H1 (cell line): ENCODE data around the gene GPBP1L1. TPM values are rescaled to one million over a fixed set of nuclear protein-coding genes. Genes with fewer than 3 reads are reported as not detected.

Experiments
- EGR1 ChIP-seq: IDR thresholded peaks from 2 replicates; pipeline ENCODE4 v1.6.1; 2011; ENCODE audit warnings: low read depth, low read length, borderline replicate concordance
- EP300 ChIP-seq, 2 experiments: IDR thresholded peaks; 1 replicate in 1 of 2; 2 replicates in 1 of 2; pipeline ENCODE4 v1.6.1; 2011 to 2012; ENCODE audit warnings: low read depth in 2 of 2, low read length in 2 of 2, mild to moderate bottlenecking in 2 of 2, borderline replicate concordance in 1 of 2, inconsistent platforms in 1 of 2, moderate library complexity in 1 of 2
- EZH2 ChIP-seq: fragments of 200-600 bp; sonication (generic); IDR thresholded peaks from 2 replicates; pipeline ENCODE4 v1.7.1; 2012; ENCODE audit warnings: low read depth, mild to moderate bottlenecking, moderate library complexity, low read length, inconsistent platforms; ENCODE audit not compliant: severe bottlenecking
- GTF2F1 ChIP-seq: IDR thresholded peaks from 2 replicates; pipeline ENCODE4 v1.6.1; 2012; ENCODE audit warnings: low read depth, low read length, improper control_type of control experiment, borderline replicate concordance
- HDAC2 ChIP-seq, 2 experiments: fragments of 300-600 bp in 1 of 2; sonication (generic) in 1 of 2; IDR thresholded peaks; 2 replicates each; pipeline ENCODE4 v1.6.1; 2011 to 2012; ENCODE audit warnings: low read depth in 2 of 2, low read length in 2 of 2, mild to moderate bottlenecking in 2 of 2, moderate library complexity in 2 of 2, borderline replicate concordance in 1 of 2, inconsistent platforms in 1 of 2
- KDM1A ChIP-seq: fragments of 200-600, 300-600 bp; sonication (generic); IDR thresholded peaks from 2 replicates; pipeline ENCODE4 v1.7.1; 2016; ENCODE audit warnings: mild to moderate bottlenecking, low read length, borderline replicate concordance
- KDM5A ChIP-seq: fragments of 200-600 bp; IDR thresholded peaks from 2 replicates; pipeline ENCODE4 v1.7.1; 2012; ENCODE audit warnings: mild to moderate bottlenecking, low read length, inconsistent platforms, mixed read lengths
- MAX ChIP-seq: IDR thresholded peaks from 2 replicates; pipeline ENCODE4 v1.6.1; 2012; ENCODE audit warnings: inconsistent platforms
- PHF8 ChIP-seq: fragments of 200-600 bp; sonication (generic); conservative IDR thresholded peaks from 2 replicates; pipeline ENCODE4 v1.7.1; 2012; ENCODE audit warnings: low read depth, mild to moderate bottlenecking, inconsistent platforms, low read length, moderate library complexity
- SUZ12 ChIP-seq: fragments of 200-600 bp; sonication (generic); IDR thresholded peaks from 2 replicates; pipeline ENCODE4 v1.6.1; 2012; ENCODE audit warnings: mild to moderate bottlenecking, inconsistent platforms, low read length, moderate library complexity, mixed read lengths
- TBP ChIP-seq: IDR thresholded peaks from 2 replicates; pipeline ENCODE4 v1.6.1; 2011; ENCODE audit warnings: low read depth, low read length, improper control_type of control experiment
- polyA plus RNA-seq, 7 experiments: library from polyadenylated mRNA; depleted of rRNA in 3 of 7; stranded (reverse) in 5 of 7; unstranded in 2 of 7; fragments of >200 nt in 5 of 7; fragments of 200-250 nt in 2 of 7; gene quantifications; 1 replicate in 5 of 7; 2 replicates in 1 of 7; 4 replicates in 1 of 7; pipeline versions ENCODE4 v1.2.1 to v1.2.3, GENCODE V29; 2011 to 2013; ENCODE audit warnings: missing spikeins in 2 of 7, mixed read lengths in 2 of 7
- total RNA-seq: library from RNA; stranded (reverse); fragmentation: NEBNext Ultra II Directional; extraction: Animal tissue kit (Norgen Biotek cat#: 25700); gene quantifications from 2 replicates; pipeline ENCODE4 v1.2.1, GENCODE V29; 2021

The GPBP1L1 gene
- total and polyA plus RNA-seq, 2 of the 8 experiments (the other 6 are each of a cell fraction or from before 2014, with no cell fraction given): 70.1 to 119 TPM

- TF ChIP-seq MAX (peak; percentile 69), KDM1A (no peak), PHF8 (no peak; the same call in 1 of the 2 replicates), EP300 (IDR thresholded peaks at IDR 0.05; ENCODE audit: borderline replicate concordance in 1 of 2, low read depth in 2 of 2, low read length in 2 of 2) (0 out of 3 replicates have a peak, but pooled peaks of 1 of the 2 experiments have one; percentile 4), HDAC2 (IDR thresholded peaks at IDR 0.05; ENCODE audit: borderline replicate concordance in 1 of 2, low read depth in 2 of 2, low read length in 2 of 2) (no peak), EZH2 (no peak), KDM5A (no peak), TBP (peak; percentile 86), SUZ12 (no peak), EGR1 (peak; percentile 34; the same call in 1 of the 2 replicates), GTF2F1 (0 out of 2 replicates have a peak, but pooled peaks have one; percentile 18)
Observed at GRCh38 chr1:45687014-45687753, 851 bp upstream of the GPBP1L1 start (continued).
